Heart right ventricle (tissue), 16 donors: Measurements from ENCODE around the gene OR8B3. TPM values are rescaled to one million over a fixed set of nuclear protein-coding genes. Genes with fewer than 3 reads are reported as not detected.
"Not testable (repeated sequence)": the region's sequence is repeated elsewhere in the genome, so short reads cannot be mapped to it uniquely, and the experiment has no call there.

ENCODE experiments used
- ATAC-seq, 8 donors: fragments of 200-7000 bp; cut with Tn5 transposase; one replicate each; pipeline ENCODE4 v1.9.1; 2020; ENCODE audit warnings: mild to moderate bottlenecking in 8 of 8, moderate library complexity in 8 of 8, moderate number of reproducible peaks in 1 of 8
- DNase-seq, 2 donors: peaks; one replicate each; pipeline ENCODE4 v3.0.0-alpha.2; 2020
- H3K27ac ChIP-seq, 10 donors: fragments of 200-600 bp; sonication (generic) in 2 of 10; one replicate each; pipeline versions ENCODE4 v1.5.0 to v1.8.0; 2020 to 2022; ENCODE audit warnings: mild to moderate bottlenecking in 3 of 10
- H3K27me3 ChIP-seq, 7 donors: fragments of 200-600 bp; one replicate each; pipeline ENCODE4 v1.8.0; 2021 to 2022; ENCODE audit warnings: mild to moderate bottlenecking in 2 of 7
- H3K36me3 ChIP-seq, 9 donors: fragments of 200-600 bp; sonication (generic) in 1 of 9; one replicate each; pipeline versions ENCODE4 v1.5.0 to v1.8.0; 2020 to 2022; ENCODE audit warnings: mild to moderate bottlenecking in 2 of 9
- H3K4me1 ChIP-seq, 9 donors: fragments of 200-600 bp; sonication (generic) in 1 of 9; one replicate each; pipeline versions ENCODE4 v1.5.0 to v1.8.0; 2020 to 2022; ENCODE audit warnings: mild to moderate bottlenecking in 4 of 9
- H3K4me3 ChIP-seq, 10 donors: fragments of 200-600 bp; sonication (generic) in 2 of 10; one replicate each; pipeline versions ENCODE4 v1.5.0 to v1.8.0; 2020 to 2022; ENCODE audit warnings: mild to moderate bottlenecking in 7 of 10, moderate library complexity in 2 of 10
- H3K9me3 ChIP-seq, 11 donors: fragments of 200-600 bp in 10 of 11; sonication (generic) in 2 of 11; one replicate each; pipeline versions ENCODE4 v1.5.0 to v1.8.0; 2013 to 2022; ENCODE audit warnings: mild to moderate bottlenecking in 2 of 11, control low read depth in 1 of 11, moderate library complexity in 1 of 11
- WGBS, 2 donors: extraction: QIAGEN DNeasy Blood & Tissue Kit; methylation state at CpG; one replicate each; pipeline ENCODE4 v1.1.7; 2013; ENCODE audit warnings: inconsistent platforms in 1 of 2; 5-methylcytosine and 5-hydroxymethylcytosine counted together
- intact Hi-C, 10 donors: fragments of 100-400 bp; cut with DNase I; formaldehyde crosslinking; loops; one replicate each; pipeline versions ENCODE4 v1.11.1 to v1.14.2; 2022
- polyA plus RNA-seq, 2 donors: library from polyadenylated mRNA; stranded (reverse); fragments of 200-250 nt; gene quantifications; one replicate each; pipeline ENCODE4 v1.2.3, GENCODE V29; 2013
- total RNA-seq, 10 donors: library from RNA; stranded (reverse); fragmentation: NEBNext Ultra II Directional in 3 of 10; extraction: Animal tissue kit (Norgen Biotek cat#: 25700) in 3 of 10; gene quantifications; one replicate each; pipeline versions ENCODE4 v1.2.1 to v1.2.4, GENCODE V29; 2021 to 2023
- TF ChIP-seq, protein P1 (sequence below), 9 donors: fragments of 200-600 bp; sonication (generic) in 2 of 9; IDR thresholded peaks; one replicate each; pipeline versions ENCODE4 v1.5.0 to v1.8.0; 2021 to 2022; ENCODE audit warnings: antibody characterized with exemption in 9 of 9, mild to moderate bottlenecking in 5 of 9, moderate library complexity in 1 of 9
- donor health status: Arrhythmogenic right ventricular cardiomyopathy.
- donor health status: ischemic (EF 13 %, LVEDD 7.1; RV severe dilation, severe dysfunction).
- donor health status: healthy with polysubstance abuse.
- donor health status: DM: no; HTN: yes; CAD: no.
- donor health status: DM: no; HTN: no; CAD: no.
- donor health status: ischemic (EF 25% LVEDD 6.9; RV normal size, moderate dysfunction).
- donor health status: ischemic (EF 25% LVEDD 5.7; RV mildly dilated, moderate dysfunction).
- donor health status: healthy.
- donor health status: DM: yes; HTN: yes; CAD: no.
- donor health status: Ischemic cardiomyopathy.
- donor health status: ischemic (EF 35%, LVEDD 5.7; RV mildly dilated, moderate dysfunction).
- donor health status: nonischemic (EF 11% LVEDD 7.7; RV severe dilation, severe dysfunction).
- donor health status: DM: yes; HTN: yes; CAD: no.
- donor health status: PGD.
- donor health status: ischemic (EF 29% LVEDD 5.4; RV normal size, mild dysfunction).
- donor health status: nonischemic (EF 23%, LVEDD 6.1; RV moderate dilation, normal function).

The OR8B3 gene
- total and polyA plus RNA-seq, 12 donors, result not detected

DNA sequence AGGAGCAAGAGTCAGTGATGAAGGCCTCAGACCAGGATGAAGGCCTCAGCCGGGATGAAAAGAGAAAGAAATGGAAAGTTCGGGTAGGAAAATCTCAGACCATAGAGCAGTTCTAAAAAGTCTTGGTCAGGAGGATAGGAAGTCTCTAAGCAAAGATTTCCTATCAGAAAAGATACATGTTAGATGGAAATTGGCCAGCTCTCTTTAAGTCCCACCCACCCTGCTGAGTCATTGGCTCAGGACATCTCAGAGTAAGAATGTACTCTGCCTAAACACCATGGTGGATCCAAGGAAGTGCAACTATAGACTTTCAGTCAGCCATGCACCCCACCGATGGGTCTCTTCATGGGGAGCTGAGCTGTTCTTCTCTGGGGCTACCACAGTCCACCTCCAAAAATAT, 4.4 kb downstream of the OR8B3 start:
- H3K4me3 ChIP-seq, result no peak overlapping the region
- 60 to 88% methylated on average over 3 of the region's 3 CpGs for WGBS, 2 donors
- intact Hi-C loops, result no loop called here

DNA sequence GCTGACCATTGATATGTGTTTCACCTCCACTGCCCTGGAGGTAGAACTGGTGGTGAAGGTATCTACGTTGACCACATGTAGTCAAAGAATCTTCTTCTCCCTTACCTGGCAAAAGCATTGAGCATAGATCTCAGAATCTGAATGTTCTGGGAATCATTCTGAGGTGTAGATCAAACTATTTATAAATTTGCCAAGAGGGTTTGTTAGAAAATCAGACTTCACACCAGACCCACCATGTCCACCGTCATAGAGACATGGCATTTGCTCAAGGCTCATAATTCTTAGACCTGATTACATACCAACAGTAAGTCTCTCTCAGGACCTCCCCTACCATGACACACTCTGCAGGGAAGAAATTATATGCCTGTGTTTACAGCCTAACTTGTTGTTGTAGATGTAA, 14.4 kb downstream of the OR8B3 start, which contains the start of gene OR8B2:
Gene OR8B2, minus strand, starts transcription at position 101 of the 400 bp plus-strand sequence. CDS start 1,156 bp downstream, outside the sequence.
- intact Hi-C loops, result no loop called here
- no peak for ATAC-seq
- H3K36me3 ChIP-seq, result no peaks in the 10 kb centered on the region
- H3K4me1 ChIP-seq, result no peaks in the 10 kb centered on the region
- TF ChIP-seq, protein P1, sequence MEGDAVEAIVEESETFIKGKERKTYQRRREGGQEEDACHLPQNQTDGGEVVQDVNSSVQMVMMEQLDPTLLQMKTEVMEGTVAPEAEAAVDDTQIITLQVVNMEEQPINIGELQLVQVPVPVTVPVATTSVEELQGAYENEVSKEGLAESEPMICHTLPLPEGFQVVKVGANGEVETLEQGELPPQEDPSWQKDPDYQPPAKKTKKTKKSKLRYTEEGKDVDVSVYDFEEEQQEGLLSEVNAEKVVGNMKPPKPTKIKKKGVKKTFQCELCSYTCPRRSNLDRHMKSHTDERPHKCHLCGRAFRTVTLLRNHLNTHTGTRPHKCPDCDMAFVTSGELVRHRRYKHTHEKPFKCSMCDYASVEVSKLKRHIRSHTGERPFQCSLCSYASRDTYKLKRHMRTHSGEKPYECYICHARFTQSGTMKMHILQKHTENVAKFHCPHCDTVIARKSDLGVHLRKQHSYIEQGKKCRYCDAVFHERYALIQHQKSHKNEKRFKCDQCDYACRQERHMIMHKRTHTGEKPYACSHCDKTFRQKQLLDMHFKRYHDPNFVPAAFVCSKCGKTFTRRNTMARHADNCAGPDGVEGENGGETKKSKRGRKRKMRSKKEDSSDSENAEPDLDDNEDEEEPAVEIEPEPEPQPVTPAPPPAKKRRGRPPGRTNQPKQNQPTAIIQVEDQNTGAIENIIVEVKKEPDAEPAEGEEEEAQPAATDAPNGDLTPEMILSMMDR (IDR thresholded peaks at IDR 0.05), result no peak
- 86 to 93% methylated on average over 2 of the region's 2 CpGs for WGBS, 2 donors
- no peak within 1 kb of the TSS for H3K27ac ChIP-seq
- H3K4me3 ChIP-seq, result no peak within 1 kb of the TSS
- no peak for DNase-seq
- no peaks in the 10 kb centered on the region for H3K9me3 ChIP-seq
- H3K27me3 ChIP-seq, result no peaks in the 10 kb centered on the region

More for the DNA sequence above, 4.4 kb downstream of the OR8B3 start:
- TF ChIP-seq, protein P1 (IDR thresholded peaks at IDR 0.05), result no peak
- Histone ChIP-seq H3K27ac (no peak overlapping the region), H3K36me3 (no peaks in the 10 kb centered on the region), H3K9me3 (no peaks in the 10 kb centered on the region), H3K4me1 (no peaks in the 10 kb centered on the region), H3K27me3 (peaks cover 0 to 4% (median 0%) of the 10 kb centered on the region in 7 donors)
- ATAC-seq (no peak), DNase-seq (no peak)

DNA sequence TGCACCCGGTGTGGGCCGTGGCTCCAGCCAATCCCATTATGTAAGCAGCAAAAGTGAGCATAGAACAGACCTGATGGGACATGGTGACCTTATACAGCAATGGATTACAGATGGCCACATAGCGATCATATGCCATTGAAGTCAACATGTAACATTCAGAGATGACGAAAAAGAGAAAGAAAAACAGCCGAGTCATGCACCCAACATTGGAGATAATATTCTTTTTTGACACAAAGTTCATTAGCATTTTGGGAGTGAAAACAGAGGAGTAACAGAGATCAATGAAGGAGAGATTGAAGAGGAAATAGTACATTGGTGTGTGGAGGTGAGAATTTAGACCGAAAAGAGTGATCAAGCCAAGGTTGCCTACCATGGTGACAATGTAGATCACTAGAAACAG, 16.0 kb downstream of the OR8B3 start:
- intact Hi-C loops, H3K27me3 ChIP-seq, ATAC-seq, H3K27ac ChIP-seq, H3K36me3 ChIP-seq, H3K4me1 ChIP-seq, DNase-seq, H3K4me3 ChIP-seq, H3K9me3 ChIP-seq: not testable (repeated sequence)
- 82 to 87% methylated on average over 4 of the region's 6 CpGs for WGBS, 2 donors

DNA sequence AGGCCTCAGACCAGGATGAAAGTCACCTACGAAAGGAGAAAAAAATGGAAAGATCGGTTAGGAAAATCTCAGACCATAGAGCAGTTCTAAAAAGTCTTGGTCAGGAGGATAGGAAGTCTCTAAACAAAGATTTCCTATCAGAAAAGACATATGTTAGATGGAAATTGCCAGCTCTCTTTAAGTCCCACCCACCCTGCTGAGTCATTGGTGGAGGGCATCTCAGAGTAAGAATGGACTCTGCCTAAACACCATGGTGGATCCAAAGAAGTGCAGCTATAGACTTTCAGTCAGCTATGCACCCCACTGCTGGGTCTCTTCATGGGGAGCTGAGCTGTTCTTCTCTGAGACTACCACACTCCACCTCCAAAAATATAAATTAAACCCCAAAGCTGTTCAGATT, 18.2 kb downstream of the OR8B3 start:
- no peak for DNase-seq
- H3K27ac ChIP-seq, result no peak overlapping the region
- H3K36me3 ChIP-seq, result no peaks in the 10 kb centered on the region
- H3K4me3 ChIP-seq, result no peak overlapping the region
- H3K4me1 ChIP-seq, result no peaks in the 10 kb centered on the region
- 89 to 90% methylated on average over 2 of the region's 2 CpGs for WGBS, 2 donors
- no peak for ATAC-seq
- no peaks in the 10 kb centered on the region for H3K9me3 ChIP-seq
- TF ChIP-seq, protein P1 (IDR thresholded peaks at IDR 0.05), result no peak
- intact Hi-C loops, result no loop called here
- H3K27me3 ChIP-seq, result no peaks in the 10 kb centered on the region

DNA sequence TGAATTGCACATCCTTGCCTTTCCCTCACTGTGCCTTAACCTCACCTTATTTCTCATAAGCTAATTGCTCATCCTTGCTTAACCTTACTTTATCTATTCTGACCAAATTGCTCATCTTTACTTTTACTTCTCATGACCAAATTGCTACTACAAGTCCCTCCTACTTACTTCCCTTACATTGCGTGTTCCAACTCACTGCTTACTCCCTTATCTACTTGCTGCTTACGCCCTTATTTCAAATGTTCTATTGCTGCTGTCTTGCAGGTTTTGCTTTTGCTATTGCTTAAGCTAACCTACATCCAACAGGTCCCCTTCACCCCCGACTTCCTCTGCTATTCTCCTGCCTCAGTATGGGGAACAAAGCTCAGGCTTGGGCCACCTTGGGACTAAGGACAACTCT, 22.5 kb downstream of the OR8B3 start:
- no peaks in the 10 kb centered on the region for H3K36me3 ChIP-seq
- peaks cover 0 to 9% (median 0%) of the 10 kb centered on the region in 11 donors for H3K9me3 ChIP-seq
- no peak for ATAC-seq
- no peak overlapping the region for H3K27ac ChIP-seq
- 76 to 79% methylated on average over 3 of the region's 3 CpGs for WGBS, 2 donors
- TF ChIP-seq, protein P1 (IDR thresholded peaks at IDR 0.05), result no peak
- intact Hi-C loops, result no loop called here
- no peak overlapping the region for H3K4me3 ChIP-seq
- peaks cover 0 to 5% (median 0%) of the 10 kb centered on the region in 7 donors for H3K27me3 ChIP-seq
- no peaks in the 10 kb centered on the region for H3K4me1 ChIP-seq
- DNase-seq, result no peak
